Thymus (tissue), 11 donors: ENCODE data around the gene PDK2. TPM values are rescaled to one million over a fixed set of nuclear protein-coding genes. Genes with fewer than 3 reads are reported as not detected.
A peak's percentile ranks its signal among the peaks of the same experiment; 100 is the strongest.

ENCODE experiments used
- DNase-seq, 9 donors: peaks; one replicate each; pipeline ENCODE4 v3.0.0-alpha.2; 2013; ENCODE audit warnings: low spot score in 9 of 9, low read depth in 6 of 9, missing footprints in 1 of 9
- H3K27ac ChIP-seq, 2 donors: one replicate each; pipeline ENCODE4 v1.5.1; 2013; ENCODE audit warnings: control low read depth in 1 of 2, low read depth in 1 of 2, low read length in 1 of 2, mild to moderate bottlenecking in 1 of 2, moderate library complexity in 1 of 2
- H3K27me3 ChIP-seq, 2 donors: one replicate each; pipeline ENCODE4 v1.5.1; 2013; ENCODE audit warnings: low read length in 1 of 2; ENCODE audit not compliant: control insufficient read depth in 2 of 2, insufficient read depth in 1 of 2
- H3K36me3 ChIP-seq, 2 donors: one replicate each; pipeline ENCODE4 v1.5.1; 2013; ENCODE audit warnings: low read length in 1 of 2, mild to moderate bottlenecking in 1 of 2, moderate library complexity in 1 of 2; ENCODE audit not compliant: control insufficient read depth in 2 of 2, insufficient read depth in 2 of 2
- H3K4me1 ChIP-seq, 2 donors: one replicate each; pipeline ENCODE4 v1.5.1; 2013; ENCODE audit warnings: low read length in 2 of 2; ENCODE audit not compliant: control insufficient read depth in 2 of 2, insufficient read depth in 2 of 2
- H3K4me3 ChIP-seq, 2 donors: one replicate each; pipeline ENCODE4 v1.5.1; 2013; ENCODE audit warnings: low read length in 2 of 2, control low read depth in 1 of 2, mild to moderate bottlenecking in 1 of 2
- H3K9me3 ChIP-seq, 2 donors: one replicate each; pipeline ENCODE4 v1.5.1; 2013; ENCODE audit warnings: low read length in 1 of 2, mild to moderate bottlenecking in 1 of 2; ENCODE audit not compliant: control insufficient read depth in 2 of 2, insufficient read depth in 1 of 2
- WGBS: extraction: QIAGEN DNeasy Blood & Tissue Kit; methylation state at CpG from one replicate; pipeline ENCODE4 v1.1.7; 2013; 5-methylcytosine and 5-hydroxymethylcytosine counted together
- polyA plus RNA-seq: library from polyadenylated mRNA; stranded (reverse); fragments of 200-250 nt; gene quantifications from one replicate; pipeline ENCODE4 v1.2.3, GENCODE V29; 2013
- total RNA-seq: library from RNA; stranded (reverse); fragments of 120-200 nt; gene quantifications from one replicate; pipeline ENCODE4 v1.2.4, GENCODE V29; 2013
- donor health status: healthy.

PDK2 gene
- total and polyA plus RNA-seq, 2 donors: 10.7 to 14.5 TPM

DNA sequence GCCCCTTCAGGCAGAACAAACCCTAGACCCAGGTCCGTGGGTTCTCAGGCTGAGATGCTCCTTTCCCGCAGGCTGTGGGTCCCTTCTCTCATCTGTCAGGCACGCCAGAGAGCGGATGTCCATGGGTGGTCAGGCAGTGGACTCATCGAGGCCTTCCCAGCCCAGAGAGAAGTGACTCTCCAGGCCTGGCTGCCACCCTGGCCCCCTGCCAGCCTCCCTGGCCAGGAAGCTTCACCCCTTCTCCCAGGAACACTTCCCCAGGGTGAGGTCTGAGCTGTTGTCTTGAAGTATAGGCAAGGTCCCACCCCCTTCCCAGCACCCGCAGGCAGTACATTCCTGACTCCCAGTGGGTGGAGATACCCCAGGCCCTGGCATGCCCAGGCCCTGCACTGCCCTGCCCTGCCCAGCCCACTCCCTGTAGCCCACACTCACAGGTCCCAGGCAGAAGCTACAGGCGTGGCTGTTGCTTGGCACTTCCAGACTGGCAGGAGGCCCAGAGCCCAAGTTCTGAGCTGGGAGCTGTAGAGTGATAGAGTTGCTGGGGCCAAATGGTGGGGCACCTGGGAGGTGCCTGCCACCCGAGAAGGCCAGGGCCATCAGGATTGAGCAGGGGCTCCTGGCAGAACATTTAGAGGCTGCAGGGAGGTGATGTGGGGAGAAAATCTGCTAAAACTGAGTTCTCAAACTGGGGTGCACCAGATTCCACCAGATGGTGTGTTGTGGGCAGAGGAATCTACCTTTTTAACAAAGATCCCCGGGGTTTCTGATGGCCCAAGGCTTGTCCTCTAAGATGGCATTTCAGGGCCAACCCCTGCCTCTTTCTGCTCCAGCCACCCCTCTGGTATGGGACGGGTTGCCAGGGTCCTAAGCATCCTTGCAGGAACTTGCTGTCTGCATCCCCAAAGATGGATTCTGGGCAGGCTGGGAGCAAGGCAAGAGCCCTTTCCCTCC lies 32.6 kb upstream of the PDK2 start:
- no peaks in the 10 kb centered on the region for H3K36me3 ChIP-seq
- no peak overlapping the region for H3K4me3 ChIP-seq
- peaks cover 0 to 3% of the 10 kb centered on the region in 2 donors for H3K4me1 ChIP-seq
- DNase-seq: no peak
- peaks cover 3 to 42% of the 10 kb centered on the region in 2 donors for H3K27me3 ChIP-seq
- H3K9me3 ChIP-seq: no peaks in the 10 kb centered on the region
- peak overlapping the region in 1 of 2 donors; percentile 60 for H3K27ac ChIP-seq
- WGBS: 92% methylated on average over 10 of the region's 10 CpGs

- no peaks in the 10 kb centered on the region for H3K9me3 ChIP-seq
- peak overlapping the region in 1 of 2 donors; percentile 33 for H3K27ac ChIP-seq
- H3K4me3 ChIP-seq: no peak overlapping the region
- DNase-seq: no peak
- peaks cover 0 to 3% of the 10 kb centered on the region in 2 donors for H3K4me1 ChIP-seq
- peaks cover 0 to 30% of the 10 kb centered on the region in 2 donors for H3K27me3 ChIP-seq
- 96% methylated on average over 8 of the region's 8 CpGs for WGBS
- no peaks in the 10 kb centered on the region for H3K36me3 ChIP-seq
These were observed 31.4 kb upstream of the PDK2 start for GRCh38 chr17:50063561-50064252.

DNA sequence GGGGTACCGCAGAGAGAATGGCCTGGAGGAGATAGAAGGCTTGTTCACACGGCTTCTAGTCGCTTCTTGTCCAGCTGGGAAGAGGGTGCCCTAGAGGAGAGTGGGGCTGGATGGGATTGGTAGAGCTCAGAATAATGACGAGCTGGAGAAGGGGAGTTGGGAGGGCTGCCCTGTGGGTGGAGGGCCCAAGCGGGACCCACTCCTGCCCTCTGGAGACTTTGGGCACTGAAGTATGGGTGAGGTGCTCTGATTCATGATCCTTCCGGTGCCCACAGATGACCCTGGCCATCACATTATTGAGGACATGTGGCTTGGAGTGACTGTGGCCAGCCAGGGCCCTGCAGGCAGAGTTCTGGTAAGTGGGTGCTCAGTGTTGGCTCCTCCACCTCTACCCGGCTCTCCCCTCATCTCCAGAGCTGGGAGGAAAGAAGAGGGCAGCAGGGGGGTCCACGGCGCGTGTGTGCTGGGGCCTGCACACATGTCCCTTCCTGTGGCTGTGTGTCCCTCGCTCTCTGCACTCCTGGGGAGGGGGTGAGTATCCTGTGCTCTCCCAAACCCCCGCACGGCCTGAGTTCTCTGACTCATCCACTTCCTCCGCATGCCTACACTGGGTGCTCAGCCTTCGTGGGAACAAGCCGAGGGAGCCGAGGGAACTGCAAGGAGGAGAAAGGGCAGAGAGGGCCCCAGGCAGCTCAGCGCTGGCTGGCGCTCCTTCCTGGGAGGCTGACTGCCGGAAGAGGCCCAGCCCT lies 30.7 kb upstream of the PDK2 start:
- WGBS: 77% methylated on average over 20 of the region's 20 CpGs
- Histone ChIP-seq H3K4me3 (no peak overlapping the region), H3K4me1 (peaks cover 0 to 3% of the 10 kb centered on the region in 2 donors), H3K27me3 (peaks cover 0 to 23% of the 10 kb centered on the region in 2 donors), H3K9me3 (no peaks in the 10 kb centered on the region), H3K36me3 (no peaks in the 10 kb centered on the region), H3K27ac (peak overlapping the region in 1 of 2 donors; percentile 33)
- no peak for DNase-seq

- no peak overlapping the region for H3K27ac ChIP-seq
- no peaks in the 10 kb centered on the region for H3K9me3 ChIP-seq
- no peak for DNase-seq
- peaks cover 0 to 3% of the 10 kb centered on the region in 2 donors for H3K4me1 ChIP-seq
- WGBS: 77% methylated on average over 3 of the region's 3 CpGs
- peaks cover 0 to 20% of the 10 kb centered on the region in 2 donors for H3K27me3 ChIP-seq
- no peaks in the 10 kb centered on the region for H3K36me3 ChIP-seq
- H3K4me3 ChIP-seq: no peak overlapping the region
These were observed 30.1 kb upstream of the PDK2 start for GRCh38 chr17:50065056-50065455.

- no peak overlapping the region for H3K27ac ChIP-seq
- H3K27me3 ChIP-seq: peaks cover 0 to 20% of the 10 kb centered on the region in 2 donors
- peaks cover 0 to 9% of the 10 kb centered on the region in 2 donors for H3K9me3 ChIP-seq
- peaks cover 0 to 3% of the 10 kb centered on the region in 2 donors for H3K4me1 ChIP-seq
- H3K4me3 ChIP-seq: no peak overlapping the region
- H3K36me3 ChIP-seq: no peaks in the 10 kb centered on the region
- WGBS: 97% methylated on average over 2 of the region's 2 CpGs
- DNase-seq: no peak
These were observed 28.2 kb upstream of the PDK2 start for GRCh38 chr17:50066995-50067394.

GRCh38 chr17:50067996-50068395 lies 27.2 kb upstream of the PDK2 start:
- no peak overlapping the region for H3K27ac ChIP-seq
- 96% methylated on average over 13 of the region's 13 CpGs for WGBS
- DNase-seq: no peak
- peaks cover 0 to 15% of the 10 kb centered on the region in 2 donors for H3K27me3 ChIP-seq
- peaks cover 0 to 9% of the 10 kb centered on the region in 2 donors for H3K9me3 ChIP-seq
- H3K4me3 ChIP-seq: no peak overlapping the region
- H3K4me1 ChIP-seq: peaks cover 0 to 4% of the 10 kb centered on the region in 2 donors
- H3K36me3 ChIP-seq: no peaks in the 10 kb centered on the region

DNA sequence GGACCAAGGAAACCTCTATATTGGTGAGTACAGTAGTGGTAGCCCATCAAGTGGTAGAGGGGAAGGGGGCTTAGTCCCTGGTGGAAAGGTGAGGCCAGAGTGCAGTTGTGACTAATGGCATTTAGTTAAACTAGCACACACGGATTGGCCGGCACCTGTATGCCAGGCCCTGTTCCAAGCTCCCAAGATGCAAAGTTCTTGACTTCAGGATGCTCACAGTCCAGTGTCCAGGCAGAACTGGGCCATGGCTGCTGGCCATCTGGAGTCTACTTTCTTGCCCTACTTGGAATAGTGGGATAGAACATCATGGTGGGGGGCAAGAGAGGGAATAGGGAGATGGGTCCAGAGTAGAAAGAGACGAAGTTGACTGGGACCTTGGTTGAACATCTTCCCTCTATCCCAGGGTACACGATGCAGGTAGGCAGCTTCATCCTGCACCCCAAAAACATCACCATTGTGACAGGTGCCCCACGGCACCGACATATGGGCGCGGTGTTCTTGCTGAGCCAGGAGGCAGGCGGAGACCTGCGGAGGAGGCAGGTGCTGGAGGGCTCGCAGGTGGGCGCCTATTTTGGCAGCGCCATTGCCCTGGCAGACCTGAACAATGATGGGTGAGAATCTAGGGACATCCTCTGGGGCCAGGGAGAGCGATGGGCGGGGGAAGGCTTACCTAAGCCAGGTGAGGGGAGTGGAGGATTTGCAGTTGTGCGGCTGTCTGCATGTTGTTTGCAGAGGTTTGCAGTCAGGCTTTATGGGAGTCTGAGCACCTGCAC lies 24.1 kb upstream of the PDK2 start:
- DNase-seq: no peak

DNA sequence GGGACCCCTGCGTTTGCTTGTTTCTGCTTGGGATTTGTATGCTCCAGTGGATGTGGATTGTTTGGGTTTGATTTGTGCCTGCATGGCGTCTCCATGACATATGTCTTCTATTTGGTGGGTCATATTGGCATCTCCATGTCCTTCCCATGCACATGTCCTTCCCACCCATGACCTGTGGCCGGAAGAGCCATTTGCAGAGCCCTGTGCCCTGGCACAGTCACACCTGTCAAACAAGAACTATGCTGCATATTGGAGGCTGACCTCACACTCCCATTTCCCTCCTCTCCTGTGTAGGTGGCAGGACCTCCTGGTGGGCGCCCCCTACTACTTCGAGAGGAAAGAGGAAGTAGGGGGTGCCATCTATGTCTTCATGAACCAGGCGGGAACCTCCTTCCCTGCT lies 23.5 kb upstream of the PDK2 start:
- peaks cover 0 to 12% of the 10 kb centered on the region in 2 donors for H3K9me3 ChIP-seq
- no peak overlapping the region for H3K4me3 ChIP-seq
- peaks cover 0 to 19% of the 10 kb centered on the region in 2 donors for H3K27me3 ChIP-seq
- DNase-seq: no peak
- H3K4me1 ChIP-seq: peaks cover 0 to 5% of the 10 kb centered on the region in 2 donors
- no peak overlapping the region for H3K27ac ChIP-seq
- H3K36me3 ChIP-seq: no peaks in the 10 kb centered on the region
- 88% methylated on average over 6 of the region's 6 CpGs for WGBS

More for the DNA sequence above, 24.1 kb upstream of the PDK2 start:
- Histone ChIP-seq H3K36me3 (no peaks in the 10 kb centered on the region), H3K4me1 (peaks cover 0 to 4% of the 10 kb centered on the region in 2 donors), H3K4me3 (no peak overlapping the region), H3K27ac (no peak overlapping the region), H3K9me3 (peaks cover 0 to 9% of the 10 kb centered on the region in 2 donors), H3K27me3 (peaks cover 0 to 13% of the 10 kb centered on the region in 2 donors)
- WGBS: 97% methylated on average over 16 of the region's 16 CpGs
